Stimulated activated CD8-positive, alpha-beta memory T cell treated with anti-CD3 and anti-CD28 coated beads, Interleukin-7, amount 100 ng/mL, for 4 hours (primary cell): ENCODE data around the gene RAC2.

Source experiments
- DNase-seq, 2 donors: peaks; one replicate each; pipeline ENCODE4 v3.0.0-alpha.2; 2020; ENCODE audit warnings: low read depth in 2 of 2

RAC2 gene

DNA sequence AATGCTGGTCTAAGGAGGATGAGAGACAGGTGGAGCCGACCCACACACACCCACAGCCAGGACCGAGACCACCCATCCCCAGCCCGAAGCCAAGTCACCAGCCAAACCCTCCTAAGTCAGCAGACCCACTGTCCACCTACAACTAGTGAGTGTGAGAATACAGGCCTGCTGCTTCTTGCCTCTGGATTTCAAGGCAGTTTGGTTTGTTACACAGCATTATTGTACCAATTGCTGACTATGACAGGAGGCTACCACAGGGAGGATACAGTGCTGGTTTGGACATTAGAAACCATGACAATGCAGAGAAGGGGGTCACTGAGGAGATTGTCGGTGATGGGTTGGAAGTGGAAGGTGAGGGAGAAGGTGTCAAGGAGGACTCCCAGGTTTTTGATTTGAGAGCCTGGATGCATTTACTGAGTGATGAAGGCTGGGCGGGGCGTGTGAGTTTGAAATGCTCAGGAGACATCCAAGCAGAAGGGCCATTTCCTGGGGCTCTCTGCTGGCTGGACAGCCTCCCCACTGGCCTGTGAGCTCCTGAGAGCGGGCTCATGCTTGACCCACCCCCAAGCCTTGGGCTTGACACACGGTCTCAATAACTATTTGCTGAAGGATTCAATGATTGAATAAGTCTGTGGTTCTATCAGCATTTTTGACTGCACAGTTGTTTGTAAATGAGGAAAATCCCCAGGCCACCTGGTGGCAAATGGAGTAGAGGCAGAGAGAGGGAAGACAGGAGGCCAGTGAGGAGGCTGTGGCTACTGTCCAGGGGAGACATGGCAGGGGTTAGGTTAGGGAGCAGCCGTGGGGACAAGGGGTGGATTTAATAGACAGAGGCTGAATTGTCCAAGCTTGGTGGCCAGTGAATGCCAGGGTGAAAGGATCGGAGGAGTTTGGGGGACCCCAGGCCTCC is 22.4 kb downstream of the RAC2 start:
- no peak for DNase-seq

DNA sequence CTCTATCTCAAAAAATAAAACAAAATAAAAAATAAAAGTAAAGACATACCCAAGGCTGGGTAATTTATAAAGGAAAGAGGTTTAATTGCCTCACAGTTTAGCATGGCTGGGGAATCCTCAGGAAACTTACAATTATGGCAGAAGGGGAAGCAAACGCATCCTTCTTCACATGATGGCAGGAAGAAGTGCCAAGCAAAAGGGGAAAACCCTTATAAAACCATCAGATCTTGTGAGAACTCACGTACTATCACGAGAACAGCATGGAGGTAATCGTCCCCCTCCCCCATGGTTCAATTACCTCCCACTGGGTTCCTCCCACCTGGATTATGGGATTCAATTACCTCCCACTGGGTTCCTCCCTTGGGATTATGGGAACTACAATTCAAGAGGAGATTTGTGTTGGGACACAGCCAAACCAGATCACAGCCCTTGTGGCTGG is 23.5 kb downstream of the RAC2 start:
- no peak for DNase-seq

DNA sequence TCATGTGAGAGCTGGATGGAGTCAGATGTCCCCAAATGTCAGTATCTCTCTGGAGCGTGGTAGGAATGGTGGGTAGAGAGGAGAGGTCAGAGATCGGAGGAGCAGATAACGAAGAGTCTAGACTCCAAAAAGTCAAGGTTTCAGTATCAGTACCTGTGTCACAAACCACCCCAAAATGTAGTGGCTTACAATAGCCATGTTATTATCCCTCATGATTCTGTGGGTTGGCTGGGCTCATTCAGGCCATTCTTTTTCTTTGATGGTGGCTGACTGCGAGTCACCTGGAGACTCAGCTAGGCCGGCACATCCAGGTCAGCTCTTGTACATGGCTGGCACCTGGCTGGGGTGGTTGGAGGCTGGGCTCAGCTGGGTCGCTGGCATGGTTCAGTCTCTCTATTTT is 24.5 kb downstream of the RAC2 start:
- no peak for DNase-seq

DNA sequence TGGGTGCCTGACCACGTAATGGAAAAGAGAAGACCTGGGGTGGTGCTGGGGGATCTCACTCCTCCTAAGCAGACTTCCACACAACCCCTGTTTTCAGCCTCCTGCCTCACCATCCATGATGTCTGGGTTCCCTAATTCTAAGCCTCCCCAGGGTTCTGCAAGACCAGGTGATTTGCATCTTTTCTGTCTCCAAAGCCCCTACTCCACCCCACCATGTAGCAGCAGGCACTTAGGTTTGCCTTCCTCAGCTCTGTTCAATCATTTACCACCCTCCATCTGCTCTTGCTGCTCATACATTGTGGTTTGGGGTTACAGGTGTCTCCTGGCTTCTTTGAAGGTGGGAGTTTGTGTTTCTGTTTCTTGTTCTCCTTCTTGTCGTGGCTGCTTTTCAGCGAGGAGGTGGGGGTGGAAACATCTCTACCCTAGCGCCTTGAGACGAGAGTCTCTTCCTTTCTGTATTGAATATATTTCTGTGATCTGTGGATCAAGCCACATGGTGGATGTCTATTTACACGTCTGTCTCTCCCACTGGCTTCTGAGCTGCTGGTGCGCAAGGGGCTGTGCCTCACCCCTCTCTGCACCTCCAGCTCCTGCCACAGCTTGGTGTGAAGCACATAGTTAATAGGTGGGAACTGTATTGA is 25.2 kb downstream of the RAC2 start:
- peak; percentile 58 to 77 for DNase-seq

DNA sequence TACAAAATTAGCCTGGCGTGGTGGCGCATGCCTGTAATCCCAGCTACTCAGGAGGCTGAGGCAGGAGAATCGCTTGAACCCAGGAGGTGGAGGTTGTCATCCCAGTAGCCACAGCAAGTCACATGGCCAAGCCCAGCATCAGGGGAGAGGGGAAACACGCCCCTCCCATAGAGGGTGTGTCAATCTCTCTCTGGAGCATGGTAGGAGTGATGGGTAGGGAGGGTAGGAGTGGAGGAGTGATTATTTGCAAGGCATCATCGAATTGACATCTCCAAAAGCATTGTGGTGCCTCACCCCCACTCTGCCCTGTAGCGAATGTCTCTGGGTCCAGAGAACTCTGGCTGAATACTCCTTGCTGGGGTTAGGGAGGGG is 25.7 kb downstream of the RAC2 start:
- no peak for DNase-seq

DNA sequence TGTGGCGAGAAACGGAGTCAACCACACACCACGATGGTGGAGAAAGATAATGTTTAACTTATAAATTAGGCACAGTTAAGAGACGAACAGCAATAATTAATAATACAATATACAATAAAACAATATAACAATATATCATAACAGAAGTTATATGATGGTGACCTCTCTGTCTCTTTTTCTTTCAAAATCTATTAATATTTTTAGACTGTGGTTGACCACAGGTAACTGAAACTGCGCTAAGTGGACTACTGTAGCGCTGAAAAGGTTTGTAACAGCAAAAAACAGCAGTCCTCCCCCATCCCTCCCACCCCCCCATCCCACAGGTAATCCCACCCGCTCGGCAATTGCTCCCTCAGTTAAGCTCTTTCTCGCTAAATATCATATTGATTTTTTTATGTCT is 28.2 kb downstream of the RAC2 start:
- DNase-seq: no peak

DNA sequence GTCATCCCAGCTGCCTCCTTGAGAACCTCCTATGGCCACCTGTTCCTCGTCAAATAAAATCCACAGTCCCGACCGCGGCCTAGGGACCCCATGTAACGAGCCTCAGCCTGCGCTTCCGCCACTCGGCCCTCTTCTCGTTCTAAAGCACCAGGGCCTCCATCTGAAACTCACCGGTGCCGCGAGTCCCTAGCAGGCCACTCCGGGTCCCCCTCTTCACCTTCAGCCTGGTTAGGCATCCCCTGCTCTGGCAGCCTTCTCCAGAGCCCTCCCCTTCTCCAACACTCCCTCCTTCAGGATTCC is 29.4 kb downstream of the RAC2 start:
- no peak for DNase-seq

DNA sequence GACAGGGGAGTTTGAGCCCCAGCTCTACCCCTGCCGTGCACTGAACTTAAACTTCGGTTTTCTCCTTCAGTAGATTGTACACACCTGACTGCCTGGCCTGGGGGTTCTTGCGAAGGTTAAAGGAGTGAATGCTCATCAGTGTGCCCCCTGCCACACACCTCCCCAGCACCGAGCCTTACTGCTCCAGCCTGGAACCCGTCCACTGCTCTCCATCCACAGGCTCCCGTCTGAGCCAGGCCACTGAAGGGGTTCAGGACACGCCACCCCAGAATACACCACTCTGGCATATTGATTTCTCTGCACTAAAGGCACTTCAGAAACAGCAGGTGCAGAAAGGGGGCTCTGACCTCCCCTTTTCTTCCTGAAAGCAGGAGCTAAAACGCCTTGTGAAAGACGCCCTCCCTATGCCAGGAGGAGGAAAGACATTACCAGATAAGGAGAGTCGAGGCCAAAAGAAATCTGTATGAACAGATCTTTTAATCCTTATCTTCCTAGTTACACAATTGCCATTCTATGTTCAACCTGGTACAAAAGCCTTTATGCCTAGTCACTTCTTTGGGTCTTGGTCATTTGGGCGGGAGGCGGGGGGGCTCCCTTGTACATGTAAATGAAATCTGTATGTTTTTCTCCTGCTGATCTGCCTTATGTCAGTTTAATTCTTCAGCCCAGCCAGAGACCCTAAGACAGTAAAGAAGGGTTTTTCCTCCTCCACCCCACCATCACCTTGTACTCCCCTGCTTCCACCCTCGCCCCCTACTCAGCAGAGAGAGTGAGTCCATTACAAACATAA is 29.9 kb downstream of the RAC2 start:
- DNase-seq: no peak

DNA sequence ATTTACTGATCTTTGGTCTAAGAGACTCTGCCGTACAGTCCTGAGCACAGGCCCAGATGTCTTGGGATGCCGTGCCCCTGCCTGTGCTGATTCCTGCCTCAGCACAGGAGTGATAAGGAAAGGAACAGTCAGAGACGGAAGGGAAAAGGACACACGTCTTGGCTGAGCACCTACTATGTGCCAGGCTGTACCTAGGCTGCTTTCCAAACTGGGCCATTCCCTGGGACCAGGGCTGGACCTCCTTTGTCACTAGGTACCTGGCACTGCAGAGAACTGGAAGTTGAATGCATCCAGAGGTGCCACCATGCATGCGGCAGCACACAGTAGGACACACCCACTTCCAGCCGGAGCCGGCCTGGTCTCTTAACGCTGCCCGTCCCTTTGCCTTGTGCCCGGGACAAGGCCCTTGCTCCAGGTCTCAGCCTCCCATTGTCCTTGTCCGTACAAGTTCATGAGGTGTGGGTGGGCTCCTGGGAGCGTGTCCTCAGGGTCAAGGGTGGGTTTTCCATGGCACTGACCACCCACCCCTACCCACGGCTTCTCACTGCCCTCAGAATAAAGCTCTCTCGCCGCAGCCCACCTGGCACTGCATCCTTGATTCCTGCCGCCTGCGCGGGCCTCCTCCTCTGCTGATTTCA is 30.7 kb downstream of the RAC2 start:
- DNase-seq: no peak

DNA sequence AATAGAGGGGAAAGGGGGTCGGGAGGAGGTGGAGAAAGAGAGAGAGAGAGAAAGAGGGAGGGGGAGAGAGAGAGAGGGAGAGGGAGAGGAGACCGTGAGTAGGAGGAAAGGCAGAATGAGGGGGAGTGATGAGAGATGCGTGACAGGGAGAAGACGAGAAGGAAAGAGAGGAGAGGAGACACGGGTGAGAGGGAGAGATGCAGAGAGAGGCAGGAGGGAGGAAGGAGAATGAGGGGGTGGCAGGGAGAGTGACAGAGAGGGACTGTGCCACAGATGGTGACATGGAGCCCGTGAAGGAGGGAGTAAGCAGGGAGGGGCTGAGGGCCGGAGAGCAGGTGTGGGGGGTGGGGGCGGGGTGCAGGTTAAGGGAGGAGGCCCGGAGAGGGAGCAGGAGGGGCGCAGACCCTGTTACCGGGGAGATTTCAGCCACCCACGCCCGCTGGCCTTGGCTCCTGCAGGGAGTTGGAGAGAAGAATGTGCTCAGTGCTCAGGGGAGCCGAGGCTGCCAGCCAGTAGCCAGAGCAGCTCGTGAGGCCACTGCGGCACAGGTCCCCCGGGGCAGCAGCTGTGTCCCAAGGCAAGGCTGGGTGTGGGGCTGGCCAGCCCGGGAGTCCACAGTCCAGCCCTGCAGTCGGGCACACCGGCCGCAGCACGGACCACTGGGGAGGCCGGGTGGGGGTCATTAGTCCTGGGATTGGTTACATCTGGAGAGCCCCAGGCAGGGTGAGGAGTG is 31.7 kb downstream of the RAC2 start, which contains the start of gene SSTR3:
SSTR3 (minus strand) TSS at position 304 of the 733 bp plus-strand sequence. CDS start 4,674 bp downstream, outside the sequence.
- no peak for DNase-seq

DNA sequence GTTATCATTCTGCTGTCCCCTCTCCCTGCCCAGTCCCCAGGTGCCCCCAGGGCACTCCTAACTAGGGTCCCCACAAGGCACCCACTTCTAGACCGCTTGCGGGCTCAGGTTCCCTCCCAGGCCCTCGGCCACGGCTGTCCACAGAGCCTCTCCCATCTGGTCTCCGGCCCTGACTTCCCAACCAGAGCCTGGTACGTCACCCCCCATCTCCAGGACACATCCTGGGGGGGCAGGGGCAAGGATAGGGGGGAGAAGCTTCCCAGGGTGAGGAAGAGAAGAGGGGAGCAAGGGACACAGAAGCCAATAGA is 32.2 kb downstream of the RAC2 start:
- no peak for DNase-seq

DNA sequence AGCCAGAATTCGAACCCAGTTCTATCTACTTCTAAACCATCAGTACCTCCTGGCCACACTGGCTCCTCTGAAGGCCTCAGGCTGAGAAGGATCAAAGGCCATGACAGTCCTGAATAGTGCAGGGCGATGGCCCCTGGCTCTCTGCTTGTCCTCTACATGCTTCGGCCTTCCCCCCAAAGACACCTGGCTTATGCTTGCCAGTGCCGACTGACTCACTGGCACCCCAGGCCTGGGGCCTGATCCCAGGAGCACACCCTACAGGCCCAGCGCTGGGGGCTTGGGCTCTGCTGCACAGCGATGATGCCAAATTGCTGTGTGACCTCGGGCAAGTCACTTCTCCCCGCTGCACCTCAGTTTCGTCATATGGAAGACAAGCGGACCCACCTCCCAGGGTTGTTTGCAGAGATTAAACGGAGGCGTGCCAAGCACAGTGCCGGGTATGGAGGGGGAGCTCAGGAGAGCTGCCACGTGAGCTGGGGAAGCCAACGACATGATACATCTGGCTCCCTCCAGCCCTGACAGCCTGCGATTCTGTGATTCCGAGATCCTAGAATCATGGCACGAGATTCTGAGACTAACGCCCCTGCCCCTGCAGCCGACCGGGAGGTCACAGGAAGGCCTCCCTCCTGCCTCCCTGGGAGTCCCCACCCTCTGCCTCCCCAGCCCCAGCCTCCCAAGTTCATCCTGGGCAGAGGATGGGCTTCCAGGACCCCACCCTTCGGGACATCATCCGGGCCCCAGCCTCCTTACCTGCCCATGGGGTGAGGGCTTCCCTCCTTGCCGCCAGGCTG is 32.8 kb downstream of the RAC2 start:
- DNase-seq: no peak

DNA sequence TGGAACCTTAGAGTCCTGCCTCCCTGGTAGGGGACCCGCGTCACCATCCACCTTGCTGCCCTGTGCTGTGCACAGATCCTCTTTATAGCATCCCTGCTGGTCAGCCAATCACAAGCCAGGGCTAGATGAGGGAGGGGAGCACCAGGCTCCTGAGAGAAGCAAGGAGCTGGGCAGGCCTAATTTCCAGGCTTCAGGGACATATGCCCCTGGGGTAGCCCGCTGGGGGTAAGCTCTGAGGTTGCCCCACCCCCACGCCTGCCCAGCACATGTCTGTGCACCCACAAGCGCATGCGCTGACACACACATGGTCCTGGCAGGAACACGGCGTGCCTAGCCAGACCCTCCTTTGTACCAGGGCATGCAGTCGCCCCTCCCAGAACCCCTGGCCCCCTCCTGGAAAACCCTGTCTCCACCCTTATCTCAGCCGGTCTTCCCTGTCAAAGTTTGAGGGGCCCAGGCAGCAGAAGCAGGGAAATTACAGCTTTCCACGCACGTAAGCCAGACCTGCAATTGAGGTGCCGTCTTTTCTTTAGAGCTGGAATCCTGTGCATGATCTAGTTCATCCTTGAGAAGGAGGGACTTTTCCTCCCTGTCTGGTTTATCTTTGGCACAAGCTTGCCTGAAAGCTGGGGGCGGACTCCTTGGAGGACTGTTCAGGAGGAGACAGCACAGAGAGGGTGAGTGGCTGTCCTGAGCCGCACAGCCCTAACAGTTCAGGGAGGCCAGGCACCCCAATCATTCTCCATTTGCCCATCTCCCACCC is 33.8 kb downstream of the RAC2 start:
- DNase-seq: no peak

DNA sequence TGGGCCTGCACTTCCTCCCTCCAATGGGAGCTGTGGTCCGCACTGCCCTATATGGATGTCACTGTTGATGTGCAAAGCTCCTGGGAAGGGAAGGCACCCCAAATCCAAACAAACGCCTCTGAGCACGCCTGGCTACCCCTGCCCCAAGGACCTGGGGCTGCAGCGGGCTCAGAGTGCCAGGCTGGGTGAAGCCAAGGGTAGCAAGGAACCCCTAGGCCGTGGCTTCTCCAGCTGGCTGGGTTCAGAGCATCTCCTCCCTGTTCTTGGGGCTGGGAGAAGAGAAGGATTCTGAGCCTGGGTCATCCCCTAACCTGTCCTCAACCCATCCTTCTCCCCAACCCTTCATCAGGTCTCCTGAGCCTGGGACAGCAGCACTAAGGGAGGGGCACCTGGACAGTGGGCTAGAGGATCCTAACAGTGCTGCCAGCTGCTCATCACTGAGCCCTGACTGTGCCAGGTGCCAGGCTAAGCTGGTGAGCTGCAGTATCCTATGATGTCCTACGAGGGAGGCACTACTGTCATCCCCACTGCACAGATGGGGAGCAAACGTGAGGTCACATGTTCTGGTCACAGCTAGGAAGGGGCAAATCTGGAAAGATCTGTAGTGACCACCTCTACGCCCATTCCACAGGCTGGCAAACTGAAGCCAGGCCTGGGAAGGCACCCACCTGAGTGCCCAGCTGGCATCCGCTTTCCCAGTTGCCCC is 34.8 kb downstream of the RAC2 start:
- no peak for DNase-seq

DNA sequence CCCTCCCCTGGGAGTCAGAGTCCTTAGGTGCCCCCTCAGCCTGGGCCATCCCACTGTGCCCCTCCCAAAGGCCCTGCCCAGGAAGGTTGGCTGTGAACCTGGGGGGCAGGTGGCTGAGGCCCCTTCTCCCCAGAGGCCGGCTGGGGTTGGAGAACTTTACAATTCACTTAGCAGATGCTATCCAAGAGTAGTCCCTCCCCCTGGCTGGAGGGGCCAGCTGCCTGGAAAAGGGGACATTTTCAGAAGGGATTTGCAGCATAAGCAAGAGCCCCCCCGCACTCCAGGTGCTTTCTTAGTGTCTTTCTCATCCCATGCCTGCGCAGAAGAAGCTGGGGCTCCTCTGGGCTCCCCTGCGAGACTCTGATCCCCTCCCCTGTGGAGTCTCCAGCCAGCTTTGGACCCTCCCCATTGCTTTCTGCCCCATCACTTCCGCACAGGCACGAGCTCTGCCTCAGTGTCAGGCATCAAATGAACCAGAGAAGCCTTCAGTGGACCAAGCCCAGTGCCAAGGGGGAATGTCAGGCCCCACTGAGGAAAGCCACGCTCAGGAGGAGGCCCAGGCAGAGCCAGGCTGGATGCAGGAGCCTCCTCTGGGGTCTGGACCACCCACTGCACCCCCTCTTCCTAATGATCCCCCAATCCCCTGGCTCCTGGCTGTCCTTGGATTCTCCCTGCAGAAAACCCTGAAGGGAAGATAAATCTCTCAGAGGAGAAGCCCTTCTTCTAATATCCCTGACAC is 35.5 kb downstream of the RAC2 start:
- DNase-seq: no peak

DNA sequence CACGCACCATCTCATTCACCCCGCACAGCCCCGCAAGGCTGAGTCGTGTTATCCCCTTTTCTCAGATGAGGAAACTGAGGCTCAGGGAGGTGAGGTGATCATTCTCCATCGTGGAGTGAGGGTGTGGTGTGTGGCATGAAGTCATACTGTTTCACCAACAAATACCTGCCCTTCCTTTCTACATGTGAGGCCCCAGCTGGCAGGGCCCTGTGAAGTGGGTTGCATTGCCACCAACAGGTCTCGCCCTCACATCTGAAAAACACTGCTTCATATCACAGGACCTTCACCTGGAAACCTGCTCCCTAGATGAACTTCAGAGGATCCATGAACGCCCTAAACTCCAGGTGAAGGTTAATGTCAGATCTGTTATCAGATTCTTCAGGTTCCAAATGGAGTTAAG is 36.1 kb downstream of the RAC2 start:
- DNase-seq: no peak

DNA sequence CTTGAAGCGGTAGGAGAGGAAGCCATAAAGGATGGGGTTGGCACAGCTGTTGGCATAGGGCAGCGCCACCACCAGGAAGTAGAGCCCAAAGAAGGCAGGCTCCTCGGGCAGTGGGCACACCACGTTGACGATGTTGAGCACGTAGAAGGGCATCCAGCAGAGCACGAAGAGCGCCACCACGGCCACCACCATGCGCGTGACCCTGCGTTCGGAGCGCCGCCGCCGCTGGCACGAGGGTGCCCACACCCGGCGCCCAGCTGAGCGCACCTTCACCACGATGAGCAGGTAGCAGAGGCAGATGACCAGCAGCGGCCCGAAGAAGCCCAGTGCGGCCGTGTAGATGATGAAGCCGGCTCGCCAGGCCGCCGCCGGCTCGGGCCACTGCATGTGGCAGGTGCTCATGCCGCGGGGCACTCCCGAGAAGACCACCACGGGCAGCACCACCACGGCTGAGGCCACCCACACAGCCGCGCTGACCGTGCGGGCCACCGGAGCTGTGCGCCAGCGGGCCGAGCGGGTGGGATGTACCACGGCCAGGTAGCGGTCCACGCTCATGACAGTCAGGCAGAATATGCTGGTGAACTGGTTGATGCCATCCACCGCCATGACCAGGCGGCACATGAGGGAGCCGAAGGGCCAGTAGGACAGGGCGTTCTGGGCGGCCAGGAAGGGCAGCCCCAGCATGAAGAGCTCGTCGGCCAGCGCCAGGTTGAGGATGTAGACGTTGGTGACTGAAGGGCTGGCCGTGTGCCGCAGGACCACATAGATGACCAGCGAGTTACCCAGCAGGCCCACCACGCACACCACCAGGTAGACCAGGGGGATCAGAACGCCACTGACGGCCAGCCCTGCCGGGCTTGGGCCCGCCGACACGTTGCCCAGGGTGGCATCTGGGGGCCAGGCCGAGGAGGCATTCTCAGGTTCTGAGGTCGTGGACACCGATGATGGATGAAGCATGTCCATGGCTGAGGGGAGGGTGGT is 36.9 kb downstream of the RAC2 start:
- no peak for DNase-seq
